K562 (cell line): ENCODE data around the gene BRF1. TPM values are rescaled to one million over a fixed set of nuclear protein-coding genes. Genes with fewer than 3 reads are reported as not detected.

ENCODE experiments used
- ATAC-seq: fragments of 200-7000 bp; cut with Tn5 transposase; 3 replicates; pipeline ENCODE4 v1.9.1; 2020; ENCODE audit warnings: moderate library complexity
- BruUV-seq: library from RNA; stranded (reverse); fragments of 400-500 nt; replicated peaks from 2 replicates; lab custom pipeline; 2021; lab: Mats Ljungman, UMichigan
- CTCF ChIA-PET: fragments of 300-600 bp; formaldehyde crosslinking; extraction: SDS; loops from one replicate; lab custom pipeline; 2021; ENCODE audit warnings: low intra/inter-chr PET ratio; lab: Yijun Ruan, JAX
- POLR2A ChIA-PET: fragments of 300-600, 350-650 bp; sonication (Branson Sonifier 250); formaldehyde crosslinking; extraction: SDS; loops from one replicate; lab custom pipeline; 2021; ENCODE audit warnings: antibody characterized with exemption, inconsistent platforms; lab: Yijun Ruan, JAX
- DNase-seq, 4 experiments: peaks; one replicate each; pipeline versions ENCODE4 v3.0.0 to v3.0.0-alpha.2; 2011 to 2018; ENCODE audit warnings: low spot score in 3 of 4, mixed read lengths in 3 of 4; ENCODE audit errors: extremely low read depth in 1 of 4
- FAIRE-seq: peaks from 2 replicates; lab custom pipeline; 2011; peaks lifted over from hg19 to GRCh38; lab: Jason Lieb, UNC
- H2AFZ ChIP-seq: 2 replicates; pipeline ENCODE4 v1.6.0; 2011; ENCODE audit warnings: low read depth, low read length, control low read depth, inconsistent platforms
- H3K27ac ChIP-seq: fragments of 200-600 bp; 3 replicates; pipeline ENCODE4 v1.8.0; 2011; ENCODE audit warnings: low read depth, mild to moderate bottlenecking, control low read depth, inconsistent platforms, low read length, moderate library complexity, mixed read lengths; ENCODE audit errors: extremely low read depth
- H3K27me3 ChIP-seq, 2 experiments: fragments of 300-600 bp in 1 of 2; 2 replicates in 1 of 2; 3 replicates in 1 of 2; pipeline versions ENCODE4 v1.6.0 to v1.8.0; 2011; ENCODE audit warnings: inconsistent platforms in 2 of 2, low read length in 2 of 2, mild to moderate bottlenecking in 1 of 2, mixed read lengths in 1 of 2, moderate library complexity in 1 of 2; ENCODE audit not compliant: control insufficient read depth in 2 of 2, insufficient read depth in 2 of 2
- H3K36me3 ChIP-seq: fragments of 300-600 bp; 3 replicates; pipeline ENCODE4 v1.8.0; 2011; ENCODE audit warnings: mild to moderate bottlenecking, low read length, inconsistent platforms; ENCODE audit not compliant: control insufficient read depth, insufficient read depth
- H3K4me1 ChIP-seq, 2 experiments: fragments of 200-600 bp in 1 of 2; replicated peaks in 1 of 2; 2 replicates in 1 of 2; 3 replicates in 1 of 2; pipeline versions ENCODE4 v1.5.1 to v1.8.0; 2011; ENCODE audit warnings: inconsistent platforms in 2 of 2, low read length in 2 of 2, mild to moderate bottlenecking in 1 of 2, mixed read lengths in 1 of 2, moderate library complexity in 1 of 2; ENCODE audit not compliant: control insufficient read depth in 2 of 2, insufficient read depth in 2 of 2
- H3K4me2 ChIP-seq: 2 replicates; pipeline ENCODE4 v1.6.1; 2011; ENCODE audit warnings: low read length, control low read depth, inconsistent platforms, mixed read lengths; ENCODE audit not compliant: insufficient read depth
- H3K4me3 ChIP-seq: fragments of 200-600 bp; sonication (generic), shearing (Covaris generic); 2 replicates; pipeline ENCODE4 v1.5.1; 2016; ENCODE audit warnings: control low read depth, inconsistent platforms
- H3K79me2 ChIP-seq: fragments of 200-600 bp; 3 replicates; pipeline ENCODE4 v1.8.0; 2011; ENCODE audit warnings: low read length, inconsistent platforms; ENCODE audit not compliant: control insufficient read depth, insufficient read depth
- H3K9ac ChIP-seq, 2 experiments: 2 replicates each; pipeline versions ENCODE4 v1.6.0 to v1.6.1; 2011; ENCODE audit warnings: low read depth in 2 of 2, low read length in 2 of 2, control low read depth in 1 of 2, inconsistent platforms in 1 of 2, mild to moderate bottlenecking in 1 of 2, mixed read lengths in 1 of 2; ENCODE audit not compliant: insufficient read depth in 1 of 2
- H3K9me1 ChIP-seq: one replicate; pipeline ENCODE4 v1.6.0; 2011; ENCODE audit warnings: inconsistent platforms, mild to moderate bottlenecking, low read length, moderate library complexity; ENCODE audit not compliant: control insufficient read depth, insufficient read depth
- H3K9me3 ChIP-seq: replicated peaks from 2 replicates; pipeline ENCODE4 v1.5.1; 2011; ENCODE audit warnings: low read depth, low read length, inconsistent platforms; ENCODE audit not compliant: control insufficient read depth, insufficient read depth
- H4K20me1 ChIP-seq: replicated peaks from 2 replicates; pipeline ENCODE4 v1.6.1; 2011; ENCODE audit warnings: low read length, inconsistent platforms, mixed read lengths; ENCODE audit not compliant: control insufficient read depth, insufficient read depth
- KLF13 ChIP-seq: fragments of 450-650 bp; IDR thresholded peaks from 2 replicates; pipeline ENCODE4 v1.6.1; 2016; ENCODE audit warnings: missing genetic modification characterization, low read depth, mild to moderate bottlenecking, missing compliant biosample characterization, moderate library complexity, borderline replicate concordance
- POLR3A ChIP-seq: IDR thresholded peaks from 2 replicates; pipeline ENCODE4 v1.6.1; 2011; ENCODE audit warnings: borderline replicate concordance, mild to moderate bottlenecking, moderate library complexity; ENCODE audit not compliant: insufficient read length, insufficient read depth; ENCODE audit errors: extremely low read depth
- RBM22 ChIP-seq: fragments of 200-400 bp; formaldehyde crosslinking; IDR thresholded peaks from 2 replicates; pipeline ENCODE4 v1.6.1; 2018; ENCODE audit warnings: low read length, low read depth; ENCODE audit not compliant: poor library complexity, severe bottlenecking
- ZBTB33 ChIP-seq: sonication (generic); formaldehyde crosslinking; IDR thresholded peaks from 2 replicates; pipeline ENCODE4 v1.8.1; 2023; ENCODE audit warnings: mild to moderate bottlenecking, missing genetic modification reagents
- WGBS: fragments of 100-300 bp; shearing (Covaris generic); methylation state at CpG from one replicate; pipeline ENCODE4 v1.1.6; 2016; ENCODE audit warnings: low coverage, mixed read lengths; ENCODE audit not compliant: insufficient coverage; ENCODE audit errors: missing lambda C conversion rate; 5-methylcytosine and 5-hydroxymethylcytosine counted together
- in situ Hi-C: fragments of 300-500 bp; cut with MboI; formaldehyde crosslinking; loops from 4 replicates; pipeline ENCODE4 v1.15.0; 2018; ENCODE audit warnings: inconsistent platforms, mixed read lengths
- intact Hi-C: fragments of 100-400 bp; cut with micrococcal nuclease; formaldehyde crosslinking; loops from 2 replicates; pipeline ENCODE4 v1.14.2; 2022
- polyA plus RNA-seq, 8 experiments: library from polyadenylated mRNA; depleted of rRNA in 4 of 8; stranded (reverse) in 5 of 8; unstranded in 3 of 8; fragments of >200 nt; fragmentation: Nextera tagmentation in 2 of 8; fragmentation: Illumina TruSeq in 1 of 8; extraction: Ambion mirVana in 2 of 8; extraction: Trizol in 1 of 8; gene quantifications; 2 replicates each; pipeline versions ENCODE4 v1.2.1 to v1.2.3, GENCODE V29; 2011 to 2014; ENCODE audit warnings: inconsistent platforms in 1 of 8, missing spikeins in 1 of 8
- total RNA-seq, 7 experiments: library from RNA; depleted of rRNA in 6 of 7; stranded (reverse); fragments of >200 nt in 6 of 7; fragmentation: Illumina TruSeq in 2 of 7; extraction: Trizol in 2 of 7; gene quantifications; 2 replicates each; pipeline versions ENCODE4 v1.2.1 to v1.2.3, GENCODE V29; 2011 to 2021; ENCODE audit warnings: low replicate concordance in 1 of 7

The BRF1 gene
- total and polyA plus RNA-seq, 9 of the 15 experiments (the other 6 are each of a cell fraction or from before 2014, with no cell fraction given): 0.14 to 24.6 (median 8.2) TPM

GRCh38 chr14:105216490-105217247 lies 84.1 kb downstream of the BRF1 start:
- intact Hi-C loops: no loop called here
- no peak for ATAC-seq
- H3K9me1 ChIP-seq: no peaks in the 10 kb centered on the region
- FAIRE-seq: no peak
- no peaks in the 10 kb centered on the region for H3K27me3 ChIP-seq
- POLR2A ChIA-PET: no interaction called here
- H3K4me1 ChIP-seq: peaks cover 0 to 9% of the 10 kb centered on the region in 2 experiments; a peak in 2 of 5 replicates
- CTCF ChIA-PET: interaction anchor here (0.6 kb wide), 1 partner anchor 85 kb away, joined by 3 read pairs; no protein-coding TSS in a partner anchor
- no peaks in the 10 kb centered on the region for H3K79me2 ChIP-seq
- in situ Hi-C loops: no loop called here
- DNase-seq: no peak
- H2AFZ ChIP-seq: no peak overlapping the region
- no peak overlapping the region for H3K4me3 ChIP-seq
- H3K9ac ChIP-seq: no peak overlapping the region
- peaks cover 22% of the 10 kb centered on the region; the same call in 1 of the 3 replicates for H3K36me3 ChIP-seq
- H3K9me3 ChIP-seq: no peaks in the 10 kb centered on the region
- H4K20me1 ChIP-seq: no peaks in the 10 kb centered on the region
- 96% methylated on average over 10 of the region's 30 CpGs for WGBS
- no peak overlapping the region for H3K27ac ChIP-seq
- no TSS peak for BruUV-seq
- H3K4me2 ChIP-seq: no peak overlapping the region
- TF ChIP-seq KLF13 (tag) (no peak), RBM22 (peak; percentile 52), POLR3A (no peak), ZBTB33 (CRISPR knock-in tag) (peak; percentile 50; the same call in 1 of the 2 replicates)
- TF ChIP-seq, all 486 proteins: peak for 2
